H9 (cell line): ENCODE results near the gene DMRT3. TPM values are rescaled to one million over a fixed set of nuclear protein-coding genes. Genes with fewer than 3 reads are reported as not detected.

Experiments
- DNase-seq: peaks from one replicate; pipeline ENCODE4 v3.0.0-alpha.2; 2017
- H2AFZ ChIP-seq: one replicate; pipeline ENCODE4 v1.6.1; 2013; ENCODE audit warnings: mild to moderate bottlenecking, low read length, control low read depth, moderate library complexity
- H2AK5ac ChIP-seq: 2 replicates; pipeline ENCODE4 v1.6.1; 2013; ENCODE audit warnings: low read length, control low read depth, mixed read lengths; ENCODE audit not compliant: insufficient read length
- H2BK120ac ChIP-seq: one replicate; pipeline ENCODE4 v1.6.1; 2013; ENCODE audit warnings: low read depth, mild to moderate bottlenecking, low read length, control low read depth, inconsistent platforms; ENCODE audit not compliant: poor library complexity, severe bottlenecking
- H2BK12ac ChIP-seq: 2 replicates; pipeline ENCODE4 v1.6.1; 2013; ENCODE audit warnings: low read length, control low read depth, mixed read lengths, low read depth; ENCODE audit not compliant: insufficient read length
- H2BK15ac ChIP-seq: 2 replicates; pipeline ENCODE4 v1.6.1; 2013; ENCODE audit warnings: low read depth, low read length, control low read depth
- H2BK20ac ChIP-seq: one replicate; pipeline ENCODE4 v1.6.1; 2013; ENCODE audit warnings: low read depth, mild to moderate bottlenecking, low read length, control low read depth, inconsistent platforms; ENCODE audit not compliant: poor library complexity, severe bottlenecking
- H2BK5ac ChIP-seq: 2 replicates; pipeline ENCODE4 v1.6.1; 2013; ENCODE audit warnings: low read length, control low read depth, mixed read lengths; ENCODE audit not compliant: insufficient read length
- H3K14ac ChIP-seq: 2 replicates; pipeline ENCODE4 v1.6.1; 2013; ENCODE audit warnings: low read length, control low read depth; ENCODE audit not compliant: insufficient read depth
- H3K18ac ChIP-seq: 2 replicates; pipeline ENCODE4 v1.6.1; 2013; ENCODE audit warnings: low read depth, mild to moderate bottlenecking, mixed read lengths, low read length, control low read depth; ENCODE audit not compliant: insufficient read length
- H3K23ac ChIP-seq: 2 replicates; pipeline ENCODE4 v1.6.1; 2013; ENCODE audit warnings: low read length, control low read depth, mixed read lengths, low read depth; ENCODE audit not compliant: insufficient read length
- H3K23me2 ChIP-seq: 2 replicates; pipeline ENCODE4 v1.6.1; 2013; ENCODE audit warnings: low read depth, mild to moderate bottlenecking, mixed read lengths, low read length, control low read depth; ENCODE audit not compliant: insufficient read length, poor library complexity, severe bottlenecking
- H3K27ac ChIP-seq: 2 replicates; pipeline ENCODE4 v1.5.1; 2013; ENCODE audit warnings: low read length, control low read depth, mixed read lengths, low read depth; ENCODE audit not compliant: insufficient read length
- H3K27me3 ChIP-seq: 2 replicates; pipeline ENCODE4 v1.6.1; 2013; ENCODE audit warnings: low read length, control low read depth, inconsistent platforms; ENCODE audit not compliant: insufficient read depth
- H3K4ac ChIP-seq: 2 replicates; pipeline ENCODE4 v1.6.1; 2013; ENCODE audit warnings: low read depth, mild to moderate bottlenecking, control low read depth, inconsistent platforms, low read length, moderate library complexity
- H3K4me1 ChIP-seq: 2 replicates; pipeline ENCODE4 v1.6.1; 2013; ENCODE audit warnings: low read length, control low read depth, inconsistent platforms; ENCODE audit not compliant: insufficient read depth
- H3K4me2 ChIP-seq: 2 replicates; pipeline ENCODE4 v1.6.1; 2013; ENCODE audit warnings: low read length, control low read depth, mixed read lengths; ENCODE audit not compliant: insufficient read length, insufficient read depth
- H3K56ac ChIP-seq: 2 replicates; pipeline ENCODE4 v1.6.1; 2013; ENCODE audit warnings: low read depth, mild to moderate bottlenecking, mixed read lengths, low read length, control low read depth; ENCODE audit not compliant: insufficient read length
- H3K79me1 ChIP-seq: 2 replicates; pipeline ENCODE4 v1.6.1; 2013; ENCODE audit warnings: low read depth, mild to moderate bottlenecking, moderate library complexity, low read length, control low read depth, inconsistent platforms; ENCODE audit not compliant: insufficient read depth, poor library complexity, severe bottlenecking
- H3K79me2 ChIP-seq: 2 replicates; pipeline ENCODE4 v1.6.1; 2013; ENCODE audit warnings: low read length, control low read depth, inconsistent platforms; ENCODE audit not compliant: insufficient read depth
- H3K9ac ChIP-seq: 2 replicates; pipeline ENCODE4 v1.6.1; 2013; ENCODE audit warnings: low read length, control low read depth, mixed read lengths; ENCODE audit not compliant: insufficient read length; ENCODE audit errors: extremely low read depth
- H3K9me3 ChIP-seq: one replicate; pipeline ENCODE4 v1.6.1; 2013; ENCODE audit warnings: low read depth, low read length, inconsistent platforms; ENCODE audit not compliant: control insufficient read depth
- H3T11ph ChIP-seq: one replicate; pipeline ENCODE4 v1.6.1; 2013; ENCODE audit warnings: mild to moderate bottlenecking, low read length, control low read depth, inconsistent platforms
- H4K20me1 ChIP-seq: one replicate; pipeline ENCODE4 v1.6.1; 2013; ENCODE audit not compliant: control insufficient read depth, insufficient read length, insufficient read depth
- H4K5ac ChIP-seq: 2 replicates; pipeline ENCODE4 v1.6.1; 2013; ENCODE audit warnings: low read depth, mild to moderate bottlenecking, mixed read lengths, low read length, control low read depth; ENCODE audit not compliant: insufficient read length
- H4K8ac ChIP-seq: replicated peaks from 2 replicates; pipeline ENCODE4 v1.6.1; 2013; ENCODE audit warnings: low read length, control low read depth, mixed read lengths, low read depth; ENCODE audit not compliant: insufficient read length
- H4K91ac ChIP-seq: 2 replicates; pipeline ENCODE4 v1.6.1; 2013; ENCODE audit warnings: low read depth, mild to moderate bottlenecking, moderate library complexity, mixed read lengths, low read length, control low read depth; ENCODE audit not compliant: insufficient read length
- H3K27ac Mint-ChIP-seq, 3 experiments: 2 replicates in 2 of 3; 3 replicates in 1 of 3; pipeline ENCODE4 v1.8.0; 2020 to 2021; ENCODE audit warnings: mixed read lengths in 3 of 3, mild to moderate bottlenecking in 1 of 3, moderate library complexity in 1 of 3
- H3K27me3 Mint-ChIP-seq: 2 replicates; pipeline ENCODE4 v1.8.0; 2021; ENCODE audit warnings: low read depth, mild to moderate bottlenecking, moderate library complexity, mixed read lengths
- H3K36me3 Mint-ChIP-seq, 3 experiments: 2 replicates in 2 of 3; 3 replicates in 1 of 3; pipeline ENCODE4 v1.8.0; 2020 to 2021; ENCODE audit warnings: low read depth in 3 of 3, mixed read lengths in 3 of 3; ENCODE audit not compliant: insufficient read depth in 1 of 3
- H3K4me1 Mint-ChIP-seq, 2 experiments: 2 replicates each; pipeline ENCODE4 v1.8.0; 2020; ENCODE audit warnings: mixed read lengths in 2 of 2
- H3K4me3 Mint-ChIP-seq, 2 experiments: 2 replicates in 1 of 2; 3 replicates in 1 of 2; pipeline ENCODE4 v1.8.0; 2020 to 2021; ENCODE audit warnings: mild to moderate bottlenecking in 2 of 2, mixed read lengths in 2 of 2, moderate library complexity in 1 of 2
- H3K9me3 Mint-ChIP-seq, 2 experiments: 2 replicates in 1 of 2; 3 replicates in 1 of 2; pipeline ENCODE4 v1.8.0; 2020; ENCODE audit warnings: mild to moderate bottlenecking in 2 of 2, mixed read lengths in 2 of 2, moderate library complexity in 1 of 2
- WGBS: extraction: QIAGEN DNeasy Blood & Tissue Kit; methylation state at CpG from one replicate; pipeline ENCODE4 v1.1.7; 2013; ENCODE audit warnings: missing lambda C conversion rate, low lambda C conversion rate, mixed read lengths; ENCODE audit not compliant: insufficient read length; ENCODE audit errors: extremely low coverage; 5-methylcytosine and 5-hydroxymethylcytosine counted together
- total RNA-seq: library from RNA; stranded (reverse); gene quantifications from 2 replicates; pipeline ENCODE4 v1.2.1, GENCODE V29; 2021
- TF ChIP-seq, protein P1 (sequence below): fragments of 200-600 bp; sonication (generic); conservative IDR thresholded peaks from 3 replicates; pipeline ENCODE4 v1.8.0; 2021; ENCODE audit warnings: antibody characterized with exemption, mild to moderate bottlenecking

The DMRT3 gene
- total RNA-seq, 1 experiment from 2014 or later: not detected

DNA sequence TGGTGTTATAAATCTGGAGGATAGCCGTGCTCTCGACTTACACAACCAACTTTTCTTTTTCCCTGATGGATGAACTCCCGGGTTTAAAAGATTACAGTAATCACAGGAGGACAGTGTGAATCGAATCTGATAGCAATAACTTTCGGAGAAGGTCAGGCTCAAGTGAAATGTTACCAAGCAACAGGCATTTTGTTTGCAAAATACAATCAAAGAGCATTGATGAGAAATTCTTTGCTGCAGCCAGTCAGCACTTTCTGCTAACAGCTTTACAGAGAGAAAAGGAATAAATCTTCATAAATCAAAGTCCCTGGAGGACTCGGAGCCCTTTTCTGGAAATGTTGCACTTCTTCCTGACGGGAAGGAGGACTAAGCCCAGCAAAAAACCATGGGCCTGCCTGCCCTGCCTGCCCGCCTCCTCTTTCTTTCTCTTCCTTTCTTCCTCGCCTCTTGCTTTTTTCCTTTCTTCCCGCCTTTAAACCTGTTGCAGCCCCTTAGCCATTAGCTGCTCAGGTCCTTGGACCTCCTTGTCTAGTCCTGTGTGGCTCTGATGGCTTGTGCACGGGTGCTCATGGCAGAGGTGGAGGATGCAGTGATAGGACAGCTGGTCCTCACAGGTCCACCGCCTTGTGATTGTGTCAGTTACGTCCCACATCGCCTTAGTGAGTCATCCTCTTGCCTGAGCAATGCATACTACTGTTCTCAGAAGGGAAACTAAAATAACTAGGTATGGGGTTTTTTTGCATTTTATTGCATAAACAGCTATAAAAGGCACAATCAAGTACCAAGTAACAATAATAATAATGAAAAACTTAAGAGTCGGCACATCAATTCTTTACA is 6.2 kb downstream of the DMRT3 start:
- no peak overlapping the region for H4K8ac ChIP-seq
- DNase-seq: no peak
- no peak overlapping the region for H2BK5ac ChIP-seq
- H3K23ac ChIP-seq: no peak overlapping the region
- no peak overlapping the region for H2BK120ac ChIP-seq
- no peak overlapping the region for H3K4me2 ChIP-seq
- Mint-ChIP-seq H3K27me3 (peaks cover 98% of the 10 kb centered on the region), H3K36me3 (no peaks in the 10 kb centered on the region), H3K4me3 (no peak overlapping the region), H3K9me3 (no peaks in the 10 kb centered on the region; a peak in 3 of 5 replicates), H3K4me1 (peaks cover 6 to 11% of the 10 kb centered on the region in 2 experiments; a peak in 3 of 4 replicates), H3K27ac (no peak overlapping the region)
- no peaks in the 10 kb centered on the region for H3K9me3 ChIP-seq
- no peak overlapping the region for H3K18ac ChIP-seq
- H3K79me1 ChIP-seq: no peaks in the 10 kb centered on the region
- TF ChIP-seq, protein P1, sequence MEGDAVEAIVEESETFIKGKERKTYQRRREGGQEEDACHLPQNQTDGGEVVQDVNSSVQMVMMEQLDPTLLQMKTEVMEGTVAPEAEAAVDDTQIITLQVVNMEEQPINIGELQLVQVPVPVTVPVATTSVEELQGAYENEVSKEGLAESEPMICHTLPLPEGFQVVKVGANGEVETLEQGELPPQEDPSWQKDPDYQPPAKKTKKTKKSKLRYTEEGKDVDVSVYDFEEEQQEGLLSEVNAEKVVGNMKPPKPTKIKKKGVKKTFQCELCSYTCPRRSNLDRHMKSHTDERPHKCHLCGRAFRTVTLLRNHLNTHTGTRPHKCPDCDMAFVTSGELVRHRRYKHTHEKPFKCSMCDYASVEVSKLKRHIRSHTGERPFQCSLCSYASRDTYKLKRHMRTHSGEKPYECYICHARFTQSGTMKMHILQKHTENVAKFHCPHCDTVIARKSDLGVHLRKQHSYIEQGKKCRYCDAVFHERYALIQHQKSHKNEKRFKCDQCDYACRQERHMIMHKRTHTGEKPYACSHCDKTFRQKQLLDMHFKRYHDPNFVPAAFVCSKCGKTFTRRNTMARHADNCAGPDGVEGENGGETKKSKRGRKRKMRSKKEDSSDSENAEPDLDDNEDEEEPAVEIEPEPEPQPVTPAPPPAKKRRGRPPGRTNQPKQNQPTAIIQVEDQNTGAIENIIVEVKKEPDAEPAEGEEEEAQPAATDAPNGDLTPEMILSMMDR: no peak
- no peak overlapping the region for H3K56ac ChIP-seq
- WGBS: no CpG with 5 or more reads among the region's 15 CpGs
- no peaks in the 10 kb centered on the region for H3K79me2 ChIP-seq
- H3K4ac ChIP-seq: no peak overlapping the region
- no peak overlapping the region for H3K14ac ChIP-seq
- no peak overlapping the region for H2AFZ ChIP-seq
- H4K5ac ChIP-seq: no peak overlapping the region
- no peak overlapping the region for H2BK12ac ChIP-seq
- H3K4me1 ChIP-seq: no peaks in the 10 kb centered on the region
- H2BK15ac ChIP-seq: no peak overlapping the region
- H3K27me3 ChIP-seq: peaks cover 47% of the 10 kb centered on the region
- no peak overlapping the region for H3K9ac ChIP-seq
- H4K91ac ChIP-seq: no peak overlapping the region
- H2AK5ac ChIP-seq: no peak overlapping the region
- H2BK20ac ChIP-seq: no peak overlapping the region
- no peak overlapping the region for H3T11ph ChIP-seq
- peaks cover 3% of the 10 kb centered on the region for H4K20me1 ChIP-seq
- no peak overlapping the region for H3K27ac ChIP-seq
- H3K23me2 ChIP-seq: no peaks in the 10 kb centered on the region
